Measurements from ENCODE around the gene TSC22D4.

Gene TSC22D4

GRCh38 chr7:100438172-100438571 is 40.8 kb downstream of the TSC22D4 start:
- H3K4me3 ChIP-seq (ENCODE audit: low read depth, low read length) = no peak overlapping the region
- no peak for DNase-seq (ENCODE audit: low read depth)
- TF ChIP-seq, protein P1, sequence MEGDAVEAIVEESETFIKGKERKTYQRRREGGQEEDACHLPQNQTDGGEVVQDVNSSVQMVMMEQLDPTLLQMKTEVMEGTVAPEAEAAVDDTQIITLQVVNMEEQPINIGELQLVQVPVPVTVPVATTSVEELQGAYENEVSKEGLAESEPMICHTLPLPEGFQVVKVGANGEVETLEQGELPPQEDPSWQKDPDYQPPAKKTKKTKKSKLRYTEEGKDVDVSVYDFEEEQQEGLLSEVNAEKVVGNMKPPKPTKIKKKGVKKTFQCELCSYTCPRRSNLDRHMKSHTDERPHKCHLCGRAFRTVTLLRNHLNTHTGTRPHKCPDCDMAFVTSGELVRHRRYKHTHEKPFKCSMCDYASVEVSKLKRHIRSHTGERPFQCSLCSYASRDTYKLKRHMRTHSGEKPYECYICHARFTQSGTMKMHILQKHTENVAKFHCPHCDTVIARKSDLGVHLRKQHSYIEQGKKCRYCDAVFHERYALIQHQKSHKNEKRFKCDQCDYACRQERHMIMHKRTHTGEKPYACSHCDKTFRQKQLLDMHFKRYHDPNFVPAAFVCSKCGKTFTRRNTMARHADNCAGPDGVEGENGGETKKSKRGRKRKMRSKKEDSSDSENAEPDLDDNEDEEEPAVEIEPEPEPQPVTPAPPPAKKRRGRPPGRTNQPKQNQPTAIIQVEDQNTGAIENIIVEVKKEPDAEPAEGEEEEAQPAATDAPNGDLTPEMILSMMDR (IDR thresholded peaks at IDR 0.05; ENCODE audit: low read depth, low read length, missing control alignments) = no peak

DNA sequence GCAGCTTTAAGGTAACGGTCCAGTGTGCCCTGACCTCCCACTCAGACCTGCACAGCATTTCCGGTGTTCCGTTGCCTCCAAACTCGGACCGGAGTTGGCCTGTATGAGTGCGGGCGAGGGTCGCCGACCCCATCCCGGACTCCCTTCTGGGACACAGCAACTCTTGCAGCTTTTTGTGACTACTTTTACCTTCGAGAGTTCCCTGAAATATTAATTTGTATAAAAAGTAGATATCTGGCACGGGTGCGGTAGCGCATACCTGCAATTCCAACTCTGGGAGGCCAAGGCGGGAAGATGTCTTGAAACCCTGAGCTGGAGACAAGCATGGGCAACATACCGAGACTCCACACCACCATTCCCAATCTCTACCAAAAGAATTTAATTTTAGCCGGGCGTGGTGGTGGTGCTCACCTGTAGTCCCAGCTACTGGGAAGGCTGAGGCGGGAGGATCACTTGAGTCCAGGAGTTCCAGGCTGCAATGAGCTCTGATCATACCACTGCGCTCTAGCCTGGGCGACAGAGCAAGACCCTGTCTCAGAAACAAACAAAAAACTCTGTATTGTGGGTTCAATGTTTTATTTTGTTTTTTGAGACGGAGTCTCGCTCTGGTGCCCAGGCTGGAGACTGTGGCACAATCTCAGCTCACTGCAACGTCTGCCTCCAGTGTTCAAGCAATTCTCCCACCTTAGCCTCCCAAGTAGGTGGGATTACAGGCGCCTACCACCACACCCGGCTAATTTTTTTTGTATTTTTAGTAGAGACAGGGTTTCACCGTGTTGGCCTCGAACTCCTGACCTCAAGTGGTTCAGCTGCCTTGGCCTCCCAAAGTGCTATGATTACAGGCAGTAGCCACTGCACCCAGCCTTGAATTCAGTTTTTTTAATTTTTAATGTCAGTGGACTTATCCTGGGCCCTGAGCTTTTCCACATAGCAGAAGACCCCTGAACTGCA is 41.6 kb downstream of the TSC22D4 start:
- DNase-seq (ENCODE audit: low read depth) = no peak
- no peak overlapping the region for H3K4me3 ChIP-seq (ENCODE audit: low read depth, low read length)
- TF ChIP-seq, protein P1 (IDR thresholded peaks at IDR 0.05; ENCODE audit: low read depth, low read length, missing control alignments) = no peak

DNA sequence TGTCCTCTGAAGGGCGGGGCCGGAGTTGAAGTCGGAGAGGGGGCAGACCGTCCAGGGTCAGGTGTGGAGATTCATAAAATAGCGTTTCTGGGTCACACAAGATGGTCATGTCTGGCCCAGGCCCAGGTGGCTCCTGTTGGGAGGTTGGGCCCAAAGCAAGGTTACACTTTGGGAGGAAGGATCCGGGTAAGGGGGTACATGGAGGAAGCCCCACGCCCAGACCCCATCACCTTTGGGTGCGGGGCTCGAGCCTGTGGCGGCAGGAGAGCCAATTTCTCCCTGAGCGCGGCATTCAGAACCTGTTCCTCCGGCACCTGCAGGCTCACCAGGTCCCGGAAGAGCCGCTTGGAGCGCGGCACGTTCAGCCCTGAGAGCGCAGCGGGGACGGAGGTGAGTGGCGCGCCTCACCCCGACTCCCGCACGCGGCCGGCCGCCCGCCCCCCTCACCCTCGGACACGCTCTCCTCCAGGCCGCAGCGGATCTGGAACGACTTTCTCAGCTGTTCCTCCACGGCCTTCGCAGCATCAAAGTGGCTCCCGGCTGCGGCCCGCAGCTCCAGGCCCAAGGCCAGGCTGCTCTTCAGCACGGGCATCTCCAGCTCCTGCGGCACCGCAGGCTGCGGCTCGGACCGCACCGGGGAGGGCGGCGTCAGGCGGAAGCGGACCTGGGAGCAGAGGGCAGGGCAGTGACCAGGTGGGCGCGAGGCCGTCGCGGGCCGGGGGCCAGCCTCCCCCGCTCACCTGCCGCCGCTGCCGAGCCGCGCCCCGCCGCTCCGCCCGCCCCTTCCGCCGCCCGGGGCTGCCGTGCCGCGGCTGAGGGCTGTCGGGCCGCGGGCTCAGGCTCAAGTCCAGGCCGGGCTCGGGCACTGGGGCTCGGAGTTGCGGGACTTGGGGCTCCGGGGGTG is 43.4 kb downstream of the TSC22D4 start:
- no peak for DNase-seq (ENCODE audit: low read depth)
- H3K4me3 ChIP-seq (ENCODE audit: low read depth, low read length) = peak overlapping the region; percentile 97
- TF ChIP-seq, protein P1 (IDR thresholded peaks at IDR 0.05; ENCODE audit: low read depth, low read length, missing control alignments) = no peak

- H3K4me3 ChIP-seq (ENCODE audit: low read depth, low read length) = peak overlapping the region; percentile 97
- TF ChIP-seq, protein P1 (IDR thresholded peaks at IDR 0.05; ENCODE audit: low read depth, low read length, missing control alignments) = no peak
- DNase-seq (ENCODE audit: low read depth) = no peak
These were observed 44.5 kb downstream of the TSC22D4 start for GRCh38 chr7:100434297-100435144.

- H3K4me3 ChIP-seq (ENCODE audit: low read depth, low read length) = no peak overlapping the region
- TF ChIP-seq, protein P1 (IDR thresholded peaks at IDR 0.05; ENCODE audit: low read depth, low read length, missing control alignments) = no peak
- no peak for DNase-seq (ENCODE audit: low read depth)
These were observed 45.3 kb downstream of the TSC22D4 start for GRCh38 chr7:100433592-100434296.

DNA sequence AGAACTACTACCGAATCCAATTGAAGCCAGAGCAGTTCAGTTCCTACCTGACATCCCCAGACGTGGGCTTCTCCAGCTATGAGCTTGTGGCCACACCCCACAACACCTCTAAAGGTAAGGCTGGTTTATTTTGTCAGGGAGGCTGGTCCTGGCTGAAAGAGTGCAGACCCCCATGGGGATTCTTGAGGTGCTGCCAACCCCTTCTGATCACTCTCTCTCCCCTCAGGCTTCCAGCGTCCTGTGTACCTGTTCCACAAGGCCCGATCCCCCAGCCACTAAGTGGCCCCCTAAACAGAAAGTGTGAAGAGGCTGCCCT is 45.8 kb downstream of the TSC22D4 start:
- no peak for DNase-seq (ENCODE audit: low read depth)
- H3K4me3 ChIP-seq (ENCODE audit: low read depth, low read length) = no peak overlapping the region

More for the DNA sequence above, 45.8 kb downstream of the TSC22D4 start:
- TF ChIP-seq, protein P1 (IDR thresholded peaks at IDR 0.05; ENCODE audit: low read depth, low read length, missing control alignments) = no peak
